ENCODE data around the gene PINLYP.

PINLYP gene

DNA sequence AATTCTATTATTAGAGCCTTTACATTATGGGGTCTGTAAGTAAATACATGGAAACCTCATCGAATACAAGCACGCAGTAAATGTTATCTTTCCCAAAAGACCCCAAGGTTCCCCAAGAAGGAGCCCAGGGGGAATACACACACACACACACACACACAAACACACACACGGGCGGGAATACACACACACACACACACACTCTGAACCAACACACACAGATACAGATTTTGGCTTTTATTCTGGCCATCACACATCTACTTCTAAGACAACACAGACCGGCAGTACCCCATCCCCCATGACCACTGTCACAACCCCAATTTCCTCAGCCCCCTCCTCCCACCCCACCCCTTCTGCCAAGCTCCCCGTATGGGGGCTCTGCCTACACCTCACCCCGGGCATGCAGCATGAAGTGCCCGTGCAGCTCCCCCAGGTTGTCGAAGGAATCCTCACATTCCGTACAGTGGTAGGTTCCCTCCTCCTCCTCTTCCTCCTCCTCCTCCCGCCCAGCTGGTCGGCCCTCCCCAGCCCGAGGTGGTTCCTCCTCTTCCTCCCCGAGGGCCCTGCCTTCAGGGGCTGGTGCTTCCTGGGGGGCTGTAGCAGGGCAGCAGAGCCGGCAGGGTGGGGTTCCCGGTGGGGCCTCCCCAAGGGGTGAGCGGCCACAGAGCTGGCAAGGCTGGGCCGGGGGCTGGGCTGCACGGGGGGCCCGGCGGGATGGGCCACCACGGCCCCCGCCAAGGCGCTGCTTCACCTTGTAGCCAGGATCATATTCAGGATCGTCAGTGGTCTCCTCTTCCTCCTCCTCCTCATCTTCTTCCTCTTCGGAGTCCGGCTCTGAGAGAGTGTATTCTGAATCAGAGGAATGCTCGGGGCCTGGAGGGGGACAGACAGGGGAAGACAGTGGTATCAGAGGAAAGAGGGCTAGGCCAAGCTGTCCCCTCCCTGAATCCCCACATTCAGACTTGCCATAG lies 31.9 kb downstream of the PINLYP start:
- no peak for DNase-seq

DNA sequence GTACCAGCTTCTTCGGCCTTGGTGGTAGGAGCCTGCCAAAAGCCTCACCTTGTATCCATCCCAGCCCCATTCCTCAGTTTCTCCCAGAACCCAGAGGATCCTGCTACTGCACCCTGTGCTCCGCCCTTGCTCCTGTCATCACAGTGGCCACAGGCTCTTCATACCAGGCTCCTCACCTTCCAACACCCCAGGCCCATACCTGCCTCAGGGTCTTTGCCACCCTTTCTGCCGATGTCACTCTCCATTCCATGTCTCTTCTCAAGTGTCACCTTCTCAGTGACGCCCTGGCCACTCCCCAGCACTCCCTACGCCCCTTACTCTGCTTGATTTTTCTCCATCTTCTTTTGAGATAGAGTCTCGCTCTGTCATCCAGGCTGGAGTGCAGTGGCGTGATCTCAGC lies 34.3 kb downstream of the PINLYP start:
- no peak for DNase-seq

- no peak for DNase-seq
These were observed 34.9 kb downstream of the PINLYP start for GRCh38 chr19:43610493-43610892.

- DNase-seq: no peak
These were observed 36.2 kb downstream of the PINLYP start, which contains the start of gene SRRM5 for GRCh38 chr19:43611788-43612187. TSS of gene SRRM5 (plus strand) at chr19:43612088. CDS start at chr19:43612122, 34 bp downstream.

DNA sequence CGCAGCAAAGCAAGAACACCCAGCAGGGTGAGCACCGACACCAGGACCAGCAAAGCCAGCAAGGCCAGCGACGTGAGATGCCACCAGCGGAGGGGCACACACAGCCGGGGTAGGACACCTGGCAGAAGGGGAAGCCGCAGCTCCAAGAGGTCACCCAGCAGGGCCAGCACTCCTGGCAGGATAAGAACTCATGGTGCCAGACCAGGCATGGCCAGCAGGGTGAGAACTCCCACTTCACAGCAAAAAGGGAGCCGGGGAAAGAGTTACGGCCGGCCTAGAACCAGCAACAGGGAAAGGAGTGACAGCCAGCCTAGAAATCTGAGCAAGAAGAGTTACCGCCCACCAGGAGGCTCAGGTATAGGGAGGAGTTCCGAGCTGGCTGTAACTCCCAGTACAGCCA lies 36.8 kb downstream of the PINLYP start:
- DNase-seq: no peak

DNA sequence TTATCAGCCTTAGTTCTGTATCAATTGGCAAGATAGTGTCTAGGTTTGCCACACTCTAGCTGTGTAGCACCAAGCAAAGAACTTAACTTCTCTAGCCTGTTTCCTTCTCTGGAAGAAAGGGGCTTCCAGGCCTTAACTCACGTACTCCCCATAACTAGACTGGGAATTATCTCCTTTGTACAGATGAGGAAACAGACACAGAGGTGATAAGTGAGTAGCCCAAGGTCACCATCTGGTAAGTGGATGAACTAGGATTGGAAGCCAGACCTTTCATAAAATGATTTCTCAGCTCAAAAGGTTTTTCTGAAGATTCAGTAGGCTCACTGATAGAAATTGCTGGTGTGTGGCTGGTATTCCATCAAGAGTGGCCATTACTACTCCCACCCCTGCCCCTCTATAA lies 40.7 kb downstream of the PINLYP start:
- DNase-seq: no peak

GRCh38 chr19:43616954-43617353 lies 41.4 kb downstream of the PINLYP start:
- DNase-seq: no peak

- peak; percentile 70 for DNase-seq
These were observed 43.3 kb downstream of the PINLYP start for GRCh38 chr19:43618921-43619261.

GRCh38 chr19:43619262-43620060 lies 43.9 kb downstream of the PINLYP start, which contains the start of gene ZNF428:
TSS of gene ZNF428 (minus strand) at chr19:43619629. CDS start at chr19:43614304, 5,325 bp downstream.
- peak; percentile 87 for DNase-seq

GRCh38 chr19:43620061-43621001 lies 44.7 kb downstream of the PINLYP start:
- DNase-seq: peak; percentile 92

DNA sequence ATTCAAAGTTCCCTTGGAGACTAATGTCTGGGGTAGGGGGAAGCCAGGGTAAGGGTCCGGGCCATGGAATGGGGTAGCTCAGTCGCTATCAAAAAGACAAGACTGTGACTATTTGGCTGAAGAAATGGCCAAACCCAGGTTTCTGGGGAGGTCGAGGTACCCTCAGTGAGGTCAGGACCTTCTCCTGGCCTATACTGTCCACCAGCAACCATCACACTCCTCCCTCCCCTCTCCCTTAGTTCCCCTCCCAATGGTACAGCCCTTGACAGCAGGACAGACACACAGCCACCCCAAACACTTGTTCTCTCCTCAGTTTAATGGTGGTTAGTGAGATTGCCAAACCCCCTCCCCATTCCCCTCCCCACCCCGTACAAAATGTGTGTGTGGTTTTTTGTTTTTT lies 46.5 kb downstream of the PINLYP start:
- DNase-seq: no peak

DNA sequence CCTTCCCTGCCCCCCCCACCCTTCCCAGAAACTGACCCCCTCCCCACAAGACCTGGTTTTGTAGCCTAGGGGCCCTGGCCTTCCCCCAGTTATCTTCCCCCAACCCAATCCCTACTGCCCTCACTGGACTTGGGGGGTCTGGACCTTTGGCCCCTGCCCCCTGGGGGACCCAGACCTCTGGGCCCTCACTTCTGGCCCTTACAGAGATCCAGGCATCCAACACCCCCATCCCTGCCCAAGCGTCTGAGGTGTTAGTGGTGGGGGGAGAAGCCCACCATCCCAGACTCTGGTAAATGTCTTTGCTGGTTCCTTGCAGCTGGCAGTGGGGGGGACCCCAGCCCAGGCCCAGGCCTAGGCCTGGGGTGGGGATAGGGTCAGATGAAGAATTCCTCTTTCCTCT lies 47.4 kb downstream of the PINLYP start:
- no peak for DNase-seq

- peak; percentile 41 for DNase-seq
These were observed 48.5 kb downstream of the PINLYP start for GRCh38 chr19:43623889-43624670.

- peak; percentile 93 for DNase-seq
These were observed 49.3 kb downstream of the PINLYP start for GRCh38 chr19:43624933-43625332.

DNA sequence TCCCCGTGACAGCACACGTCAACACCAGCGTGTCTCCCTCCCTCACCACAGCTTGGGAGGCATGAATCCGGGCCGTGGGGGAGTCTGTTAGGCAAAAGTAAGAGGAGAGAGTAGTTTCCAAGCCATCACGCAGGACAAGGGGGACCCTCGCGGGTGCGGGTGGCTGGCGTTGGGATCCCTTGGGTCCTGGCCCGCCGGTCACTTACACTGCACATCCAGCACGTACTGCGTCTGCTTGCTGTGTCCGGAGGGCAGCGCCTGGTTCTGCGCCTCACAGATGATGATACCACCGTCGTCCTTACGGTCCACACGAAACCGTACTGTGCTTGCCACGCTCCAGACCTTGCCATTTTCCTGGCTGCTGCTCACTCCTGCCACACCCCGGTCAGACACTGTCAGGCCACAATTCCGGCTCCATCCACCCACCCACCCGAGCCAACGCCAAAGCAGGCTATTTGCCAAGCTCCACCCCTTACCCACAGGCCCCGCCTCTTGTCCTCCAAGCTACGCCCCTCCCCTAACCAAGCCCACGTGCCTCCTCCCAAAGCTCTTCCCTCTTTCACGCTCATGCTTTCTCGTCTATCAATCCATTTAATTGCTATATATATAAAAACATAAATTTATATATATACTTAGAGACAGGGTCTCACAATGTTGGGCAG lies 50.4 kb downstream of the PINLYP start:
- DNase-seq: peak; percentile 56

DNA sequence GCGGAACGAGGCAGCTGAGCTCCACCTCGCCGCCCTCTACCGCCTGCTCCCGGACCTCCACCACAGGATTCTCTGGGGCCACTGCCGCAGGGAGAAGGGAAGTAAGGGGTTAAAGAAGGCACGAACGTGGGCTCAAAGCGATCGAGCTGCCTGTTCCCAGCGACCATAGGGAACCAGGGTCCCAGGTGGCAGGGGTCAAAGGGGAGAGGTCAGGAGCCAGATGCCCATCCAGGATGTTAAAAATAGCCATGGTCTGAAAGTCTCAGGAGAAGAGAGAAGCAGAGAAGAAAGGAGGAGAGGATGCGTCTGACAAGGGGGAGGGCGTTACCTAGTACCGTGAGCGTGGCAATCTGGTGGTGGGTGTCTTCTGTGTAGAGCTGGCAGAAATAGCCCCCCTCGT lies 51.2 kb downstream of the PINLYP start:
- DNase-seq: no peak

- DNase-seq: no peak
These were observed 53.2 kb downstream of the PINLYP start for GRCh38 chr19:43628646-43629326.

- DNase-seq: no peak
These were observed 55.9 kb downstream of the PINLYP start for GRCh38 chr19:43631491-43631890.

All from stimulated activated CD8-positive, alpha-beta memory T cell treated with anti-CD3 and anti-CD28 coated beads, Interleukin-4, amount 100 ng/mL, for 48 hours (primary cell).